GM21381 (cell line): ENCODE data around the gene CCDC7.
"Not testable (repeated sequence)": the region's sequence is repeated elsewhere in the genome, so short reads cannot be mapped to it uniquely, and the experiment has no call there.

Experiments used
- ATAC-seq: cut with Tn5 transposase; IDR thresholded peaks from one replicate; pipeline ENCODE4 v1.9.1; 2021; ENCODE audit warnings: mild to moderate bottlenecking, moderate library complexity; ENCODE audit not compliant: unreplicated experiment

The CCDC7 gene

GRCh38 chr10:32548208-32548607 lies 102.3 kb downstream of the CCDC7 start:
- ATAC-seq, result no peak

- no peak for ATAC-seq
Observed at GRCh38 chr10:32556783-32557395, 110.9 kb downstream of the CCDC7 start.

- not testable (repeated sequence) for ATAC-seq
Observed at GRCh38 chr10:32562695-32563094, 116.8 kb downstream of the CCDC7 start.

GRCh38 chr10:32577448-32577847 lies 131.5 kb downstream of the CCDC7 start:
- ATAC-seq, result no peak

GRCh38 chr10:32582946-32583345 lies 137.0 kb downstream of the CCDC7 start:
- no peak for ATAC-seq

GRCh38 chr10:32598022-32598421 lies 152.1 kb downstream of the CCDC7 start:
- ATAC-seq, result not testable (repeated sequence)

GRCh38 chr10:32600317-32600716 lies 154.4 kb downstream of the CCDC7 start:
- ATAC-seq, result no peak

- not testable (repeated sequence) for ATAC-seq
Observed at GRCh38 chr10:32601562-32601961, 155.6 kb downstream of the CCDC7 start.

GRCh38 chr10:32605787-32606186 lies 159.8 kb downstream of the CCDC7 start:
- ATAC-seq, result no peak

- ATAC-seq, result not testable (repeated sequence)
Observed at GRCh38 chr10:32610543-32610942, 164.6 kb downstream of the CCDC7 start.

- ATAC-seq, result no peak
Observed at GRCh38 chr10:32616438-32616837, 170.5 kb downstream of the CCDC7 start.

GRCh38 chr10:32618482-32618881 lies 172.5 kb downstream of the CCDC7 start:
- ATAC-seq, result no peak

GRCh38 chr10:32621969-32622368 lies 176.0 kb downstream of the CCDC7 start:
- no peak for ATAC-seq

- no peak for ATAC-seq
Observed at GRCh38 chr10:32622409-32622808, 176.5 kb downstream of the CCDC7 start.

- no peak for ATAC-seq
Observed at GRCh38 chr10:32627183-32627582, 181.2 kb downstream of the CCDC7 start.

GRCh38 chr10:32629910-32630309 lies 184.0 kb downstream of the CCDC7 start:
- no peak for ATAC-seq

- ATAC-seq, result no peak
Observed at GRCh38 chr10:32646535-32646934, 200.6 kb downstream of the CCDC7 start.

GRCh38 chr10:32650246-32650655 lies 204.3 kb downstream of the CCDC7 start:
- ATAC-seq, result no peak

GRCh38 chr10:32657430-32657829 lies 211.5 kb downstream of the CCDC7 start:
- not testable (repeated sequence) for ATAC-seq

GRCh38 chr10:32661346-32661745 lies 215.4 kb downstream of the CCDC7 start:
- no peak for ATAC-seq

- no peak for ATAC-seq
Observed at GRCh38 chr10:32680803-32681557, 235.0 kb downstream of the CCDC7 start.

GRCh38 chr10:32684291-32684690 lies 238.4 kb downstream of the CCDC7 start:
- no peak for ATAC-seq
